GM19025 (cell line): ENCODE data around the gene TIFAB.

Experiments used
- ATAC-seq: cut with Tn5 transposase; IDR thresholded peaks from one replicate; pipeline ENCODE4 v1.9.1; 2021; ENCODE audit warnings: mild to moderate bottlenecking, low read depth, moderate library complexity; ENCODE audit not compliant: unreplicated experiment

The TIFAB gene

GRCh38 chr5:135482381-135482933 lies 30.3 kb upstream of the TIFAB start:
- ATAC-seq, result no peak

DNA sequence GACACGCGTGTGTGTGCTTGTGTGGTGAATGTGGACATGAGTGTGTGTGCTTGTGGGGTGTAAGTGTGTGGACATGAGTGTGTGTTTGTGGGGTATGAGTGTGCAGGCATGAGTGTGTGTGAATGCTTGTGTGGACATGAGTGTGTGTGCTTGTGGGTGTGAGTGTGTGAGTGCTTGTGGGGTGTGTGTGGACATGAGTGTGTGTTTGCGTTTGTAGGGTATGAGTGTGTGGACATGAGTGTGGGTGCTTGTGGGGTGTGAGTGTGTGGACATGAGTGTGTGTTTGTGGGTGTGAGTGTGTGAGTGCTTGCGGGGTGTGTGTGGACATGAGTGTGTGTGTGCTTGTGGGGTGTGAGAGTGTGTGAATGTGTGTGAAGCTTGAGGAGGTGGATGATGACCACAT lies 29.8 kb upstream of the TIFAB start:
- ATAC-seq, result no peak

DNA sequence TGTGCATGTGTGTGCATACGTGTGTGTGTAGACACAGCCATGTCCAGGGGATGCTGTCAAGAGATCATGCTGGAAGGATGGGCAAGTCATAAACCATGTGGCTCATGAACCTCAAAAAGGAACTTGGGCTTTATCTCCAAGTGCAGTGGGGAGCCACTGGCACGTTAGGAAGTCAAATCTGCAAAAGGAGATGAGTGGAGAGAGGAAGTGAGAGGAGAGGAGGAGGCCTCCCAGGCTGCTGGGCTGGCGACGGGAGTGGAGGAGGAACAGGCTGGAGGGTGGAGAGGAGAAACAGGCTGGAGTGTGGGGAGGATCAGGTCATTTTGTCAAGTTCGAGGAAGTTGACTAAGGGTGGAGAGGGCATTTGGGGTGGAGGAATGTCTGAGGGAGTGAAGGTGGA lies 29.2 kb upstream of the TIFAB start:
- ATAC-seq, result no peak

DNA sequence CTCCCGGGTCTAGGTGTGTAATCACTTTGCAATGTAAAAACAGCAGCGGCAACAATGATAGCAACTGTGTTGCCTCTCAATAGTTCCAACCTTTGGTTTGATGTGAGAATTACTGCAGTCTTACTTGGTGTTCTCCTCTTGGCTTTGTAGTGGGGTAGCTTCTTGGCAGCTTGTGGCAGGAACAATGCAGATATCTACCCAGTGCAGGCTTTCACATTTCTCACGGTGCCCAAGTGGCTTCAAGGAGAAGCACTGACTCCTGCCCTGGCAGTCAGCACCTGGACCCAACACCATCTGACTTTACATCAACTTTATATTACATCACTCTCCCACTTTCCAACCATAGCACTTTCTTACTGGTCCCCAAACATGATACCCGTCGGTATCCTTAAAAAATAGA lies 28.4 kb upstream of the TIFAB start:
- no peak for ATAC-seq

DNA sequence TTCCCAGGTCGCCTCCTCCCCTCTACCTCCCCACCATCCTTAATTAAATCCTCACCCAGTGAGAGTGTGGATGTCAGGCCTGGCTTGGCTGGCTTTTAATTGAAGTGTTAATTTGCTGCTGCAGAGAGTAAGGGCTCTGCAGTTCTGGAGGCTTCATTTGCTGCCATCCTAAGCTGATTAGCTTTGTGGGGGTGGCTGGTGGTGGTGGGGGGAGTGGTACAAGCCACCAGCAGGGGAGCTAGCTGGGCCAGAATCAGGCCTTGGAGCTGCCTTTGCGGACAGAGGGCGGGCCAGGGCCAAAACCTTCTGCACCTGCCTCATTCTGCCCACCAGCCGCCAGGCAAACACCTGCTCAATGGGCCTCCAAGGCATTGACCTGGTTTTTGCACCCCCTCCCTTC lies 26.8 kb upstream of the TIFAB start:
- ATAC-seq, result no peak

DNA sequence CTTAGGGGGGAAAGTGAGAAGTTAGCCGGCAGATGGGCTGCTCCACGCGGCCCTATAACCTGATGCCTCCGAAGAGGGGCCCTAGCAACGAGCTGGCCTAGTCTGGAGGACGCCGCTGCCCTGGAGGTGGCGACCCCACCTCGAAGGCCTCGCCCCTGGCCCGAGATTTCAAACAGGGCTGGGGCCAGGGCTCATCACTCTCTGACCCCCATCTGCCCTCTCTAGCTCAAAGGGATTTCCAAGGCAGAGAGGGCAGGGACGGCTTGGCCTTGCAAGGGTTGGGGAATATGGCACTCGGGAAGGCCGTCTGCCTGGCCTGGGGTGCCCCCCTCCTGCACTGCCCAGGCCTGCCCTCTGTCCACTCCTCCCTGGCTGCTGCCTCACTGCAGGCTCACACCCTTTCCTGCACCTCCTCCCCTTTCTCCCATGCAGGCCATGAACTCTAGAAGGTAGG lies 25.5 kb upstream of the TIFAB start:
- no peak for ATAC-seq

DNA sequence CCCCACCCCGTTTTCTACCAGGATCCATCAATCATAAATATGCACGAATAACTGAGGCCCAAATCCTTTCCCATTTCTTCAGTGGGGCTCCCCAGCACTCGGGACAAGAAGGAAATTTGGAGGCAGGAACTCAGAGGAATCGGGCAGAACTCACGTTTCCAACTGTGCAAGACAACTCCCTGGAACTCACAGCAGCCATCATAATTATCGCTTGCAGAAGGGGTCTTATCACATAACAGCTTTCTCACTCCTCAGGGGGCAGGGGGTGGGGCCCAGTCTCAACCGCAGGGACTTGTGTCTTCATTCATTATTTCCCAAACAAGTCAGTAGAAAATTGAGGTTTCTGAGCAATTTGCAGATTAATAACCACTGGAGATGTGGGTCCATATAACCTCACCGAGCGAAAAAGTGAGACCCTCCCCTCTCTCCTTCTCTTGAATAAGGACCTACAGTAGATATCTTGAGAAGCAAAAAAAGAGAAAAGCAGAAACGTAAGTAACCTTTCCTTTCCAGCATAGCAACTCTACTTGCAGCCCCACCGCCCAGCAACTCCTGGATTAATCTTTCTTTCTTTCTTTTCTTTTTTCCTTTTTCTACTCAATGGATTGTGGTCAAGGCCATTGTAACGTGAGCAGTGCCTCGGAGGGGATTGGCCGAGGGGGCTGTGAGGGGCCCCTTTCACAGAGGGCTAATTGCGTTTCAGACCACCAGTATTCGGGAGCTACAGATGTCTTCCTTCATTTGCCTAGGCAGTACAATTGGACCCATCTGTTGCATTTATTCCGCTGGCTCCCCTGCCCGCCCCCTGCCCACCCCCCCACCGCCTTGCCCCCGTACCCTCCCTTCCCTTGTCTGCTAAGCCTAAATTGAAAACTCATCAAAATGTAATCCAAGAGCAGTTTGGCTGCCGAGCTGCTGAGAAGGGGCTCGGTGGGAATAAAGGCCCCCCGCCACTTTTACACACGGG lies 24.7 kb upstream of the TIFAB start:
- no peak for ATAC-seq

- no peak for ATAC-seq
Measured at GRCh38 chr5:135473956-135474670, 22.0 kb upstream of the TIFAB start.

- no peak for ATAC-seq
Measured at GRCh38 chr5:135472141-135472540, 20.0 kb upstream of the TIFAB start.

DNA sequence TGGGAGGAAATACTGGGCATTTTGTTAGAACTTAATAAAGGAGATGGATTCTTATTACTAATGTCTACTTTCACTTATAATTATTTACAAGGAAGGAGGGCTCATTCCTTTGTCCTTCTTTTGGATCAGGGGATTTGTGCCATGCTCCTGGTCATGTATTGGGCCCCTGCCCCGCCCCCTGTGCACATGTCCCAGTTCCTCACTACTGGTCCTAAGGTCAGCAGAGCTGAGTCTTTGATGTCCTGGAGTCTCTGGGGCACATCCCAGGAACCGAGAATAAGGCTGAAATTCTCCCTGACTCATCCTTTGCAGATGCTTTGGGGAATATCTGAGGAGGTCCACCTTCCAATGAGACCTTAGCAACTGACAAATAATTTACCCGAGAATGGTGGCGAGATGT lies 19.6 kb upstream of the TIFAB start:
- no peak for ATAC-seq

GRCh38 chr5:135469911-135470310 lies 17.8 kb upstream of the TIFAB start:
- ATAC-seq, result no peak

DNA sequence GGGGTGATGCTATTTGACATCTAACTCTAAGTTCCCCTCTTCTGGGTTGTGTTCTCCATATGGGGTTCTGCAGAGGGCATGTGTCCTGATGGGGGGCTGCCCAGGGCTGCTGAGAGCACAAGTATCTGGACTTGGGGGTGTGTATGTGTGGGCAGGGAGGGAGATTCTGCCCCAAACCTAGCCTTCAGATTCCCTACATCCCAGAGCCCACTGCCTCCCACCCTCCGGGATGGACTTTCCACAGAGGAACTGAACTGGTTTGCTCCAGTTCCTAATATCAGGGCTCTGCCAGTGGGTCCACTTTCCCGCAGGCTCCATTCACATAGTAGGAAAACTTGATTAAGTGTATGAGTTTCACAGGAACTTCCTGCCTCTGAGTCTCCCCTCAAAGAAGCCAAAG lies 16.4 kb upstream of the TIFAB start:
- ATAC-seq, result no peak

- ATAC-seq, result no peak
Measured at GRCh38 chr5:135467871-135468485, 15.8 kb upstream of the TIFAB start.

DNA sequence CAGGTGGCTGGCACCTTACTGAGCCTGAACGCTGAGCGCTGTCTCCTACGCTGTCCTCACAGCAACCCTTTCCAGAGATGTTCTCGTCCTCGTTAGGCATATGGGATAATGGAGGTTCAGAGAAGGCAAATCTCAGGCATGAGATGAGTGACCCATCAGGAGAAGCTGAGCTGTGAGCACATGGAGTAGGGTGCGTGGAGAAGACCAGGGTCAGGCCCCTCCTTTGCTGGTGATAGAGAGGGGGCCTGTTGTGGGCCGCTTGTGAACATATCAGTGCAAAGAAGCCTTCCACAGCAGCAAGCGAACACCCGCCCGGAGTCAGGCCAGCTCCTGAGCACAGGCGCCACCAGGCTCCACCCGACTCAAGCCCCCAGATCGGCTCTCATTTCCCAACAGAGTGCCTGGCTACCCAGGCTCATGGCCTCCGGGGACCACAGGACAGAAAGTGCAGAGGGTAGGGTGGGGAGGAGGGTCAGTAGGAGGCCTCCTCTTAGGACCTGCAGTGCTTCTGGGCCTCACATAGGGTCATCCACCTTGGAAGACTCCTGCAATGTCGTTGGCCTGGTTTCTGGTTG lies 15.0 kb upstream of the TIFAB start:
- ATAC-seq, result no peak

GRCh38 chr5:135466178-135467050 lies 14.3 kb upstream of the TIFAB start:
- ATAC-seq, result peak; percentile 59

GRCh38 chr5:135465391-135466122 lies 13.4 kb upstream of the TIFAB start:
- ATAC-seq, result no peak

DNA sequence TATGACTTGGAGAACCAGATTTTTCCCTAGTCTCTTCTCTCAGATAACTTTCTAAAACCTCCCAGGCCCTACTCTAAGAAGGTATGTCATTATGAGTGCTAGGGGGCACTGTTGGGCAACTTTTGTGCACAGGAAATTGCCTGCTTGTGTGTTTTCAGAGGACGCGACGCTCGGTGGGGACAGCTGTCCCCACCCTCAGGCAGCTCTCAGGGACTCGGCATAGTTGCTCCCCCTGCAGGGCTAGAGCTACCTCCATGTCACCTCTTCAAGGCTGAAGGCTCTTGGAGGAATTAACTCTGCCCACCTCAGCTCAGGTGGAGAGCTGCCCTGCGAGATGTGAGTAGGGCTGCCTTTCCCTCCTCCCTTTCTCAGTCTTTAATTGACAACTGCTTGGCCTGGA lies 10.2 kb upstream of the TIFAB start:
- no peak for ATAC-seq

- no peak for ATAC-seq
Measured at GRCh38 chr5:135461481-135462151, 9.5 kb upstream of the TIFAB start.
